AG04450 (cell line): ENCODE results near the gene LNX2. TPM values are rescaled to one million over a fixed set of nuclear protein-coding genes. Genes with fewer than 3 reads are reported as not detected.
"Not testable (repeated sequence)": the region's sequence is repeated elsewhere in the genome, so short reads cannot be mapped to it uniquely, and the experiment has no call there.

ENCODE experiments used
- CTCF ChIA-PET: fragments of 300-600, 350-600 bp; formaldehyde crosslinking; extraction: SDS; loops from one replicate; lab custom pipeline; 2022; ENCODE audit warnings: antibody characterized with exemption, inconsistent platforms; lab: Charles Lee
- POLR2A ChIA-PET: fragments of 350-600 bp; formaldehyde crosslinking; extraction: SDS; loops from one replicate; lab custom pipeline; 2021; ENCODE audit warnings: antibody characterized with exemption, inconsistent platforms; lab: Yijun Ruan, JAX
- DNase-seq: peaks from one replicate; pipeline ENCODE4 v3.0.0-alpha.2; 2011; ENCODE audit warnings: low read depth, low spot score
- H3K27ac ChIP-seq: one replicate; pipeline ENCODE4 v1.5.1; 2012; ENCODE audit warnings: low read depth, low read length, control low read depth
- H3K27me3 ChIP-seq: one replicate; pipeline ENCODE4 v1.6.0; 2012; ENCODE audit warnings: low read length; ENCODE audit not compliant: control insufficient read depth, insufficient read depth
- H3K4me3 ChIP-seq: 2 replicates; pipeline ENCODE4 v1.5.1; 2011; ENCODE audit warnings: mild to moderate bottlenecking, low read depth, low read length, control low read depth
- H3K9me3 ChIP-seq: 2 replicates; pipeline ENCODE4 v1.5.1; 2012; ENCODE audit warnings: low read length; ENCODE audit not compliant: control insufficient read depth, insufficient read depth
- CTCF ChIP-seq: IDR thresholded peaks from 2 replicates; pipeline ENCODE4 v1.5.1; 2011; ENCODE audit warnings: low read depth, low read length, control low read depth, inconsistent platforms
- polyA plus RNA-seq: library from polyadenylated mRNA; depleted of rRNA; stranded (reverse); fragments of >200 nt; gene quantifications from 2 replicates; pipeline ENCODE4 v1.2.3, GENCODE V29; 2011

Gene LNX2
- polyA plus RNA-seq, 1 experiment, result 6.9 TPM

- Histone ChIP-seq H3K27me3 (no peaks in the 10 kb centered on the region), H3K27ac (no peak overlapping the region), H3K9me3 (no peaks in the 10 kb centered on the region), H3K4me3 (no peak overlapping the region)
- TF ChIP-seq CTCF, result no peak
- CTCF ChIA-PET, result no interaction called here
- DNase-seq, result no peak
- POLR2A ChIA-PET, result no interaction called here
These were observed 11.3 kb upstream of the LNX2 start for GRCh38 chr13:27631665-27632064.

GRCh38 chr13:27631156-27631555 is 10.8 kb upstream of the LNX2 start:
- DNase-seq, result no peak
- no peak overlapping the region for H3K27ac ChIP-seq
- POLR2A ChIA-PET, result no interaction called here
- no peaks in the 10 kb centered on the region for H3K27me3 ChIP-seq
- H3K9me3 ChIP-seq, result no peaks in the 10 kb centered on the region
- no peak for TF ChIP-seq CTCF
- CTCF ChIA-PET, result interaction anchor here (0.6 to 0.8 kb wide), 2 partner anchors 12 to 117 kb away, joined by 3 read pairs; no protein-coding TSS in a partner anchor
- no peak overlapping the region for H3K4me3 ChIP-seq

GRCh38 chr13:27628766-27629165 is 8.4 kb upstream of the LNX2 start:
- H3K27me3 ChIP-seq, H3K9me3 ChIP-seq, H3K27ac ChIP-seq, DNase-seq, POLR2A ChIA-PET, H3K4me3 ChIP-seq: not testable (repeated sequence)
- CTCF ChIA-PET, result interaction anchor here (1.4 kb wide), 1 partner anchor 96 kb away, joined by 4 read pairs; no protein-coding TSS in a partner anchor

GRCh38 chr13:27628081-27628480 is 7.8 kb upstream of the LNX2 start:
- no peak overlapping the region for H3K27ac ChIP-seq
- no peak for DNase-seq
- H3K4me3 ChIP-seq, result no peak overlapping the region
- CTCF ChIA-PET, result no interaction called here
- TF ChIP-seq CTCF, result no peak
- no peaks in the 10 kb centered on the region for H3K9me3 ChIP-seq
- POLR2A ChIA-PET, result no interaction called here
- H3K27me3 ChIP-seq, result no peaks in the 10 kb centered on the region

- no peak for DNase-seq
- no peak overlapping the region for H3K4me3 ChIP-seq
- H3K27ac ChIP-seq, result no peak overlapping the region
- H3K27me3 ChIP-seq, result no peaks in the 10 kb centered on the region
- ChIA-PET POLR2A (no interaction called here), CTCF (no interaction called here)
- TF ChIP-seq CTCF, result no peak
- H3K9me3 ChIP-seq, result no peaks in the 10 kb centered on the region
These were observed 7.1 kb upstream of the LNX2 start for GRCh38 chr13:27627380-27627779.
